SKM-1 (cell line): Measurements from ENCODE around the gene FXYD5.
"Not testable (repeated sequence)": the region's sequence is repeated elsewhere in the genome, so short reads cannot be mapped to it uniquely, and the experiment has no call there.

ENCODE experiments used
- DNase-seq: peaks from one replicate; lab custom pipeline; 2025; ENCODE audit not compliant: unreplicated experiment; lab: John Stamatoyannopoulos, UW

Gene FXYD5

DNA sequence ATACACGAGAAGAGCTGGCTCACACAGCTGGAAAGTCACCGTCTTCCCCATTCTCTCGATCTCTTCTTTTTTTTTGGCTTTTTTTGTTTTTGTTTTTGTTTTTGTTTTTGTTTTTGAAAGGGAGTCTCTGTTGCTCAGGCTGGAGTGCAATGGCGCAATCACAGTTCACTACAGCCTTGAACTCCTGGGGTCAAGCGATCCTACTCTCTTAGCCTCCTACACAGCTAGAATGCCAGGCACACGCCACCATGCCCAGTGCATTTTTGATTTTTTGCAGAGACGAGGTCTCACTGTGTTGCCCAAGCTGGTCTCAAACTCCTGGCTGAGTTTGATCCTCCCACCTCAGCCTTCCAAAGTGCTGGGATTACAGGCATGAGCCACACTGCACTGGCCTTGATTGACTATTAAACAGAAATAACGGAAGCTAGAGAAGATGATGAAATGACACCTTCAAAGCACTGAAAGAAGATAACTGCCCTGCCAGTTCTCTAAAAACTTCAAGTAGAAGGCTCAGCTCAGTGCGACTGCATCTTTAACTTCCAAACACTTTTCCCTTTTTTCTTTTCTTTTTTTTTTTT, 34.9 kb upstream of the FXYD5 start:
- no peak for DNase-seq

DNA sequence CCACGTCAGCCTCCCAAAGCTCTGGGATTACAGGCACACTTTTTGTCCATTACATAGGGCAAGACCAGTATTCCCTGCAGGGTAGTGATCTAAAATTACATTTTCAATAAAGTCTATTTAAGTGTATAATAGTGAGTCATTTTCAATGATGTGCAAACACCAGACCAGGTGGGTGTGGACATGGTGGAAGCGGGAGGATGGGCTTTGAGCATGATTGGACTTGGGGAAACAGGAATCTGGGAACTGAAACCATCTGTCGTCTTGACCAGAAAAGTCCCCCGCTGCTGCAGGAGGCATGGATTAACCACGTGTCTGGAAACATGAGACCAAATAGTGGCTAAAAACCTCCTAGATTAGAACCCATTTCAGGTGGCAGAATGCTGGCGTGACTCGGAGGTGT, 34.0 kb upstream of the FXYD5 start:
- no peak for DNase-seq

DNA sequence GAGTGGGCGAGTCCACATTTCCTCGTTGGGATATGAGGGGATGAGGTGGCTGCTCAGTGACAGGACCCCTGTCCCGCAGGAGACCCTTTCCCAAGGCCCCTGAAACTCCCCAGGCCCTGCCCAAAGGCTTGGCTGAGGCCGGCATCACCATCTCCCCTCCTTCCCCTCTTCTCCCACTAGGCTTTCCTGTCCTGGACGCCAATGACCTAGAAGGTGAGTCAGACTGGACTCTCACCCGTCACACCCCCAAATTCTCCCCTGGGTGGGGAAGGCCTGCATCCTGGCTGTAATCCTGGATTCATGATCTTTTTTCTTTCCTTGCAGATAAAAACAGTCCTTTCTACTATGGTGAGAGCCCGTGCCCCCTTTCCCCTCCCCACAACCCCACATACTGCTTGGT, 33.6 kb upstream of the FXYD5 start:
- no peak for DNase-seq

DNA sequence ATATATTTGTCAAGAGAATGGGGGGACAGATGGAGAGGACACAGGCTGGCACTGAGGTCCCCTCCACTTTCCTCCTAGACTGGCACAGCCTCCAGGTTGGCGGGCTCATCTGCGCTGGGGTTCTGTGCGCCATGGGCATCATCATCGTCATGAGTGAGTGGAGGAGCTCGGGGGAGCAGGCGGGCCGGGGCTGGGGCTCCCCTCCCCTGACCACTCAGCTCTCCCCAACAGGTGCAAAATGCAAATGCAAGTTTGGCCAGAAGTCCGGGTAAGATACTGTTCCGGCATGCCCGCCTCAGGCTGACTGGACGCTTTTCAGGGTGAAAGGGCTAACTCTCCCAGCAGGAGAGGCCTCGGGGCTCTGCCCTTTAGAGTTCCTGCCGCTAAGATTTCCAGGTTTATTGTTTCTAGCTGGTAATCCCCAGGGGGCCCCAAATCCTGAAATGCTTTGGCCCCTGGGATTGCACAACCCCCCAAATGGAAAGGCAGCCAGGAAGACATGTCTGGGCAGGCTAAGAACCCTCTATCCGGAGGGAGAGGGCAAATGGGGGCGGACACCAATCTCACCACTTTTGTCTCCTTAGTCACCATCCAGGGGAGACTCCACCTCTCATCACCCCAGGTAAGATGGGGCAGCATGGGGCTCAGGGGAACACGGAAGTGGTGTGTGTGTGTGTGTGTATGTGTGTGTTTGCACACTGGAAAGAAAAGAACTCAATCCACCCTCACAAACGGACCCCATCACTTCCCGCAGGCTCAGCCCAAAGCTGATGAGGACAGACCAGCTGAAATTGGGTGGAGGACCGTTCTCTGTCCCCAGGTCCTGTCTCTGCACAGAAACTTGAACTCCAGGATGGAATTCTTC, 31.6 kb upstream of the FXYD5 start:
- DNase-seq, result no peak

DNA sequence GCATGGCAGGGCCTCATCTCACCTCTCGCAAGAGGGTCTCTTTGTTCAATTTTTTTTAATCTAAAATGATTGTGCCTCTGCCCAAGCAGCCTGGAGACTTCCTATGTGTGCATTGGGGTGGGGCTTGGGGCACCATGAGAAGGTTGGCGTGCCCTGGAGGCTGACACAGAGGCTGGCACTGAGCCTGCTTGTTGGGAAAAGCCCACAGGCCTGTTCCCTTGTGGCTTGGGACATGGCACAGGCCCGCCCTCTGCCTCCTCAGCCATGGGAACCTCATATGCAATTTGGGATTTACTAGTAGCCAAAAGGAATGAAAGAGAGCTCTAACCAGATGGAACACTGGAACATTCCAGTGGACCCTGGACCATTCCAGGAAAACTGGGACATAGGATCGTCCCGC, 31.0 kb upstream of the FXYD5 start:
- DNase-seq, result no peak

DNA sequence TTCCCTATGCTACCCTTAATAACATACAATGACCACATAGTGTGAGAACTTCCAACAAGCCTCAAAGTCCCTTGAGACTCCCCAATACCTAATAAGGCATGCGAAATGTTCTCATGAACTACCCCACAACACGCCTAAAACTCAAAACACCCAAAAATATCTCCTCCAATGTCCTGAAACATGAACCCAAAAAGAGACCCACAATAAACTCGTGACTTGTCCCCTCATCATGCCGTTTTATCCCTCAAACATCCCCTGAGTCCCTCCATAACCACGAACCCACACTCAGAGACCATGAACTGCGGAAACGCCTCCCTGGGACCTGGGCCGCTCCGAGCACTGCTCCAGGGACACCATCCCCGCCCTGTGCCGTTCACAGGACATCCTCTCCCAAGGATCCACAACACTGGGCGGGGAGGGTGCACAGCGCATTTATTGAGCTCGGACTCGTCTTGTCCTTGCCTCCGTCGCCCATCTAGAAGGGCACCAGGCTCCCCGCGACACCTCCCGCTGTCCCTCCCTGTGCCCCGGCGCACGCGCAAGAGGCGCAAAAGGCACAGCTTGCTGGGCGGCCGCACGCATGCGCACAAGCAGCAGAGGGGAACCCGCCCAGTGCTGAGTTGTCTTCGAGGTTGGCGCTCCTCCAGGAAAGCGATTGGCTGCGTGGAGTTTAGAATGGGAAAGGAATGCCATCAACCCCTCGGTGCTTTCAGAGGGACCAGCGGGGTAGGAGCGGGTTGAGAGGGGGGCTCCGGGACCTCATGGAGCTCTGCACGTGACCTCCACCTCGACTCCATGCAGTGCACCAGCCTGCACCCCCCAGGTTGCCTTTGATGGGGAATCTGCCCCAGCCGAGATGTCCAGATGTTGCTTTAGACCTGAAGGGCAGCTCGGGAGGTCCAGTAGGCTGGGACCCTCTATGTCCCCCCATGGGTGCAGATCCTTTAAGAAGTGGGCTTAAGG, 30.2 kb upstream of the FXYD5 start:
- DNase-seq, result peak; percentile 68

DNA sequence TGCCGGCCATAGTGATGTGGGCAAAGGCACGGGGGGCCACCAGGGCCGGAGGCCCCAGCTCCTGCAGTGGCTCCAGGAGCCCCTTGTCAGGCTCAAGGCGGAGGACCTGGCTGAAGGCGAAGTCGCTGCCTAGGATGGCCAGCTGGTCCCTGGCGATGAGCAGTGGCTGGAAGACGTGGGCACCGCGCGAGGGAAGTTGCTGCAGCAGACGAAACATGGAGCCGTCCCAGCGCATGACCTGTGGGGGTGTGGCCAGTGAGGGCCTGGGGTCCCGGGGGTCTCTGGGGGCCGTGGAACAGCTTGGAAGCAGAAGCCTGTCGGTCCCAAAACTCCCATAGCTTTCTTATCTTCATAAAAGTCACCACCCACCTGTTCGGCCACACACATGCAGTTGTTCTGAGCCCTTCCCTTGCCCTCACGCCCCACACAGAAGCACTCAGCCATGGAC, 29.2 kb upstream of the FXYD5 start:
- DNase-seq, result no peak

DNA sequence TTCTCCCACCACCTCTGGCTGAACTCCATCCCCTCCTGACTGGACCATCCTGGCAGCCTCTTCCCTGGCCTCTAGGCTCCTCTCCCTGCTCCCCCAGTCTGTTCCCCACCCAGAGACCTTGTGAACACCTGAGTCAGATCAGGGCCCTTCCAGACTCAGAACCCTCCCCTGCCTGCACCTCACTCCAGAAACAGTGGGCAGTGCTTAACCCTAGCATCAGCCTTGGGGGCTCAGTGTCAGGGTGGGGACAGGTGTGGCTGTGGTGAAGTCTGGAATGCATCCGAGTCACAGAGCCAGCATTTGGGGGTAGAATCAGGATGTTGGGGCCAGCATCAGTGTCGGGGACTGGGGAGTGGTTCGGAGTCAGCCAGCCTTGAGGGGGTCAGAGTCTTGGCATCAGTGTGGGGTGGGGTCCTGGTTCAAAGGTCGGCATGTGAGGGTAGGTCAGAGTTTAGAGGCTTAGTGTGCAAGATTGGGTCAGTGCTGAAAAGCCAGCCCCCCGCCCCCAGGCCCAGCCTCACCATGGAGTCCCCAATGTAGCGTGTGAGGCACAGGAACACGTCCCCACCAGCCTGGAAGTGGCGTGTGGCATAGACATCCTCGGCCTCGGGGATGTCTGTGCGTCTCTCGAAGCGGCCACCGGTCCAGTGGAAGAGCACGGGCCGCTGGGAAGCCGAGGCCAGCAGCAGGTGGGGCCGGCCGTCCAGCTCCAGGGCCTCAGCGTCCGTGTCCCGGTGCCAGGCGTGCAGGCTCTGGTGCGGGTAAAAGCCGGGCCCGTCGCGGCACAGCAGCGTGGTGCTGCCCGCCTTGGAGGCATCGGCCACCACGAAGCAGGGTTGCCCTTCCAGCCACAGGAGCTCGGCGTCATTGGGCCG, 28.5 kb upstream of the FXYD5 start:
- DNase-seq, result no peak

DNA sequence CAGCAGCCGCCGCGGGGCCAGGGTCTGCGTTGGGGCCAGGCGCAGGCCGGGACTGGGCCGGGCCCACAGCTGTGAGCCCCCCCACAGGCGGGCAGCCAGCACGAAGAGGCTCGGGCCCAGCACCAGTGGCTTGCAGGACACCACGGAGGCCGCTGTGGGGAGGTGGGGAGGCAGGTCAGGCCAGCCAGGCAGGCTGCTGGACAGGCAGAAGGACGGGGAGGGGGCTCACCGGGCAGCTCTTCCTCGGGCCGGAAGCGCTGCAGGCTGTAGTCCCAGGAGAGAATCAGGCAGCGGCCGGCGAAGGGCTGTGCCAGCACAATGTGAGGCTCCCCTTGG, 27.9 kb upstream of the FXYD5 start:
- no peak for DNase-seq

DNA sequence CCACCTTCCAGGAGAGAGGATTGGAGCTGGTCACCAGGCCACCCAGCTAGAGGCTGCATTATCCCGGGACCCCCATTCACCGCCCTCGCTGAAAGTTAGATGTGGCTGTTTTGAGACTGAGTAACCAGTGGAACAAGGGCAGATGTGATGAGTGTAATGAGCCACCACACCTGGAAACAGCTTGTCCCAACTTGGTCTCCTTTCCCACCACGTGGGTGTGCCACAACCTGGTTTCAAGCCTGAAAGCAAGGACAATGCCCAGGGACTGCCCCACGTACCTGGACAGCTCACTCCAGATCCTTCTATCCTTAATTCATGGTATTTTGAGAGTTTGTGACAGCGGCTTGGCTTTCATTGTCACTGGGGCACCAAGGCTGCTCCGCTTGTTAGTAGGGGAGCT, 26.7 kb upstream of the FXYD5 start:
- DNase-seq, result no peak

DNA sequence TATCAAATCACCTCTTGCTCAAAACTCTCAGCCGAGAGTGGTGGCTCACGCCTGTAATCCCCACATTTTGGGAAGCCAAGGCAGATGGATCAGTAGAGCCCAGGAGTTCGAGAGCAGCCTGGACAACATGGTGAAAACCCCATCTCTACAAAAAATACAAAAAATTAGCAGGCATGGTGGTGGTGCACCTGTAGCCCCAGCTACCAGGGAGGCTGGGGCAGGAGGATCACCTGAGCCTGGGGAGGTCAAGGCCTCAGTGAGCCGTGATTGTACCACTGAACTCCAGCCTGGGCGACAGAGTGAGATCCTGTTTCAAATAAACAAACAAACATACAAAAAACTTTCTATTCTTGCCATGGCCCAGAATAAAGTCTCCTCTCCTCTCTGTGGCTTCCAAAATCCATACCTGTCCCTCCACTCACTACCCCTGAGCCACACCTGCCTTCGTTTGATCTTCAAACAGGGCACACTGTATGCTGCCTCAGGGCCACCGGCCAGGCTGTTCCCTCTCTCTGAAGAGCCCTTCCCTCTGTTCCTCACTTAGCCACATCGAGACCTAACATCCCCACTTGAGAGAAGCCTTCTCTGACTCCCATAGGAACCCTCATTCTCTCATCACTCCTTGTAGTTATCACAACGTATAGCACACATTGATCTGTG, 26.0 kb upstream of the FXYD5 start:
- DNase-seq, result no peak

DNA sequence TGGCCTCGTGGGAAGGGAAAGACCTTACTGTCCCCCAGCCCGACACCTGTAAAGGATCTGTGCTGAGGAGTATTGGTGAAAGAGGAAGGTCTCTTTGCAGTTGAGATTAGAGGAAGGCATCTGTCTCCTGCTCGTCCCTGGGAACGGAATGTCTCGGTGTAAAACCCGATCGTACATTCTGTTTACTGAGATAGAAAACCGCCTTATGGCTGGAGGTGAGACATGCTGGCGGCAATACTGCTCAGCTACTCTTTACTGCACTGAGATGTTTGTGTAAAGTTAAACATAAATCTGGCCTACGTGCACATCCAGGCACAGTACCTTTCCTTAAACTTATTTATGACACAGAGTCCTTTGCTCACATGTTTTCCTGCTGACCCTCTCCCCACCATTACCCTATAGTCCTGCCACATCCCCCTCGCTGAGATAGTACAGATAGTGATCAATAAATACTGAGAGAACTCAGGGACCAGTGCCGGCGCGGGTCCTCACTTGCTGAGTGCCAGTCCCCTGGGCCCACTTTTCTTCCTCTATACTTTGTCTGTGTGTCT, 24.7 kb upstream of the FXYD5 start:
- not testable (repeated sequence) for DNase-seq

DNA sequence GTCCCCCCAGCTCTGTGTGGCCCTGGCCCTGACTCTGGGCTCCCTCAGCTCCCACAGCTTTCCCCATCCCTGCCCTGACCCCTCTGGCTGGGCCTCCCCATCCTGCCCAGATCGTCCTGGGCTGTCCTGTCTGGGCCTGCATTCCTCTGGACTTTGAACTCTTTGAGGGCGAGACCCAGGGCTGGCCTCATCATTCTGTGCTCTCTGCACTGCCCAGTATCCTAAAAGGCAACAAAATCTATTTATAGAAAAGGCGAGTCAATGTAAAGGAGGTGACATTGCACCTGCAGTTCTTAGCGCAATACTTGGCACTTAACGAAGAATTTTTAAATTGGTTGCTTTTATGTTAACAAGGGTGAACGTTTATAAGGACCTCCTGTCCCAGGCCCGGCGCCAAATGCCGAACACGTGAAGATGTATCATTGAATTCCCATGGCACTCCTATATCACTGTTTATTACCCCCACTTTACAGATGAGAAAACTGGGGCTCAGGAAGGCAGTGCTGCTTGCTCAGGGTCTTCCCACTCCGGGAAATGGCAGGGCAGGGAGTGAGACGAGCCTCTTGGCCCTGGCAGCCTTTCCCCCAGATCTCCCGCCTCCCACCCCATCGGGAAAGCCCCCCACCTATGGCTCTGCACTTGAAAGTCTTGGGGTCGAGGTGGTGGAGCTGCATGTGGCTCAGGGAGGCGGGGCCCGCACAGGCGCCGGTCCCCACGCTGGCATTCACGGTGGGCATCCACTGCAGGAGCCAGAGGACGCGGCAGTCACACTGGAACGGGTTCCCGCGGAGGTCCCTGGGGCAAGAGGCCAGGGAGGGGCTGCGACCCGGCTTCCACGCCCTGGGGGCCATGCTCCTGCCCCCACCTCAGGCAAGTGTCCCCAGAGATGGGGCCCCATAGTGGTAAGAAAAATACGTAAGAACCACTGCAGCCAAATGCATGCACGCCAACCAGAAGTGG, 23.5 kb upstream of the FXYD5 start:
- no peak for DNase-seq

DNA sequence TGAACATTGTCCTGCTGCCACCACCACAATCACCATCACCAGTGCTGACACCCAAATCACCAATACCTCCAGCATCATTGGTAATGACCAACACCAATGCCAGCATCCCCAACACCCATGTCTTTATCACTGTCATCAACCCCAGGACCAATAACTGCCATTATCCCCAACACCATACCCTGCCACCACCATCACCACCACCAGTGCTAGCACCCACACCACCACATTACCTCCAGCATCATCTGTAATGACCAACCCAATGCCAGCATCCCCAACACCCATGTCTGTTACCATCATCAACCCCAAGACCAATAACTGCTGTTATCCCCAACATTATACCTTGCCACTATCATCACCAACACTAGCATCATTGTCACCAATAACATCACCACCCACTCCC, 22.3 kb upstream of the FXYD5 start:
- no peak for DNase-seq

DNA sequence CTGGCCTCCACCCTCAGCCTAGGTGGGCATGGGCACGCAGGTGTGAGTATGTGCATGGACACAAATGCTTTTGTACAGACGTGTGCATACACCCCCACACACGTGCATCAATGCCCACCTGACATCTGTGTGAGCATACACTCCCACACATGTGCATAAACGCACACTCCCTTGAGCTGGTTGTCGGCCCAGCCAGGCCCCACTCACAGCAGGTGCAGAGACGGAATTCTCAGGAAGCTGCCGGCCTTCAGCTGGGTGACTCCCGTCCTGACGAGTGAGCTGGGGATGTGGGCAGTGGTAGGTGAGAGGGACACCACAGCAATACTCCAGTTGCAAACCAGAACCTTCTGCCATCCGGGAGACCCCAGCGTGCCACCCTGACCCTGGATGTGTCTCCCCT, 20.7 kb upstream of the FXYD5 start:
- no peak for DNase-seq

DNA sequence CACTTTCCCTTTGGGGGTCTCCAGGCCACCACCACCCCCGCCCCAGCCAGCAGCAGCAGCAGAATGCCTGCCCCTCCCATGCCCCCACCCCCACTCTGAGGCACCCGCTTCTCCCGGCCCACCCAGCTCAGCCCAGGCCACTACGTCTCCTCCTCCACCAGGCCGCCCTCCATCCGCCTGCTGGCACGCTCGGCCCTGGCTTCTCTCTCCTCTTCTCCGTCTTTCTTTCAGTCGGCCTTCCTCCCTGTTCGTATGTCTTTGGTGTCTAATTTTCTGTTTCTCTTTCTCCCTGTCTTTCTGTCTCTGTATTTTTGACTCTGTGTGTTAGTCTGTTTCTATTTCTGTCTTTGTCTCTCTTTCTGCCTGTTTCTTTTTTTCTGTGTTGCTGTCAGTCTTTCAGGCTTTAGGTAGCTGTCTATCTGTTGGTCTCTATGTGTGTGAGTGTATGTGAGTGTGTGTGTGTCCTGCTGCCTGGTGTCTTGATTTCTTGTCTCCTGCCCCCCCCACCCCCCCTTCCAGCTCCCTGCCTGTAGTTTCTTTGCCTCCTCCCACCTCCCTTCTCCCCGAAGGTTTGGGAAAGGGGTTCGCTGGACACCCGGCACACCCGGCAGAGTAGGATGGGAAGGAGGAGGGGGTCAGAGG, 19.8 kb upstream of the FXYD5 start, which contains the start of gene LGI4:
LGI4 (minus strand) TSS at position 459 of the 642 bp plus-strand sequence; CDS start at position 80, 379 bp downstream.
- no peak for DNase-seq

DNA sequence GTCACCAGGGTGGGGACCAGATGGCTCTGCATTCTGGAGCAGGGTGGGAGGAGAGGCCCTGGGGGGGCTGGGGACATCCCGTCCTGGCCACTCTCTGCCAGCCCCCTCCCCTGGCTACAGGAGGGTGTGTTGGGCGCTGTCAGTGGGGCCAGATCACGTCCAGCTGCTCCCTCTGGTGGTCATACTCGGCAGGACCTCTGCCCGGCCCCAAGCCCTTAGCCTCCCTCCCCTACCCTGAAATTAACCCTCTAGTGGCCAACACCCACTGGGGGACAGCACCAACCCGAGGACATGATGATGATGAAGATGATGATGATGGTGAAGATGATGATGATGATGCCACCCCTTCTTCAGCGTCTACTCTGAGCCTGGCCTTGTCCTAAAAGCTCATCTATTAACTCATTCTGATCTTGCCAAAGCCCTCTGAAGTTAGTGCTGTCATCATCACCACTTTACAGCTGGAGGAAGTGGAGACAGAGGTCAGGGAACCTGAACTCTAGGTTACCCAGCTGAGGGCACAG, 19.1 kb upstream of the FXYD5 start:
- peak; percentile 51 for DNase-seq

DNA sequence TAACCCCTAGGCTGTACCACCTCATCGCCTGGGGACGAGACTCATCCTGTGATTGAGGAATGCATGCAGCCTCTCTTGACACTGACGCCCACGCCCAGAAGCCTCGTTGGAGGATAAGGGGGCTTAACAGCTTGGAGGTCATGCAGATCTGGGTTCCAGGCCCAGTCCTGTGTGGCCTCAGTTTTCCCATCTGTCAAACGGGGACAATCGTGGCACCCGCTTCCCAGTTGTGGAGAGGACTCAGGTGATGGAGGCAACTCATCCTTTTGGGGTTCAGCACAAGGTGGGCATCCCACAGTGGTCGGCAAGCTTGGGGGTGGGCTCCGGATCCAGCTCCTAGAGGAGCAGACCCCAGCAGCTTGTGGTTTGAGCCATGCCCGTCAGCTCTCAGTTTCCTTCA, 18.3 kb upstream of the FXYD5 start:
- no peak for DNase-seq
